Nephron (organoid): ENCODE measurements around the gene RUSF1.

Experiments
- H3K27ac Mint-ChIP-seq, 3 experiments: 2 replicates each; pipeline ENCODE4 v1.8.0; 2020; ENCODE audit warnings: mixed read lengths in 3 of 3, mild to moderate bottlenecking in 2 of 3, moderate library complexity in 1 of 3
- H3K27me3 Mint-ChIP-seq: 2 replicates; pipeline ENCODE4 v1.8.0; 2021; ENCODE audit warnings: low read depth, mild to moderate bottlenecking, moderate library complexity, mixed read lengths
- H3K36me3 Mint-ChIP-seq: 2 replicates; pipeline ENCODE4 v1.8.0; 2020; ENCODE audit warnings: low read depth, mixed read lengths
- H3K4me1 Mint-ChIP-seq: 2 replicates; pipeline ENCODE4 v1.8.0; 2020; ENCODE audit warnings: mixed read lengths
- H3K4me3 Mint-ChIP-seq, 3 experiments: 2 replicates each; pipeline ENCODE4 v1.8.0; 2020; ENCODE audit warnings: mild to moderate bottlenecking in 3 of 3, mixed read lengths in 3 of 3, moderate library complexity in 2 of 3
- H3K9me3 Mint-ChIP-seq: 2 replicates; pipeline ENCODE4 v1.8.0; 2020; ENCODE audit warnings: mixed read lengths
- CTCF ChIP-seq, 3 experiments: fragments of 200-600 bp; sonication (generic); IDR thresholded peaks; one replicate each; pipeline ENCODE4 v1.5.0; 2021; ENCODE audit warnings: antibody characterized with exemption in 3 of 3; ENCODE audit not compliant: unreplicated experiment in 3 of 3

Gene RUSF1

GRCh38 chr16:31480851-31481536 is 27.2 kb downstream of the RUSF1 start:
- Mint-ChIP-seq H3K36me3 (no peaks in the 10 kb centered on the region), H3K9me3 (no peaks in the 10 kb centered on the region), H3K4me1 (peaks cover 17% of the 10 kb centered on the region), H3K27ac (peak overlapping the region in 2 of 3 experiments; percentile 0 to 5), H3K27me3 (peaks cover 40% of the 10 kb centered on the region), H3K4me3 (no peak overlapping the region)
- no peak for TF ChIP-seq CTCF (IDR thresholded peaks at IDR 0.05; ENCODE audit: unreplicated experiment in 3 of 3)

- peaks cover 6% of the 10 kb centered on the region for H3K36me3 Mint-ChIP-seq
- TF ChIP-seq CTCF (IDR thresholded peaks at IDR 0.05; ENCODE audit: unreplicated experiment in 3 of 3) = no peak
- peaks cover 13% of the 10 kb centered on the region for H3K4me1 Mint-ChIP-seq
- peaks cover 40% of the 10 kb centered on the region for H3K27me3 Mint-ChIP-seq
- H3K4me3 Mint-ChIP-seq = peak overlapping the region in 1 of 3 experiments; percentile 18
- no peaks in the 10 kb centered on the region for H3K9me3 Mint-ChIP-seq
- H3K27ac Mint-ChIP-seq = no peak overlapping the region
Observed at GRCh38 chr16:31479751-31480150, 28.4 kb downstream of the RUSF1 start.

GRCh38 chr16:31478956-31479355 is 29.2 kb downstream of the RUSF1 start:
- H3K4me3 Mint-ChIP-seq = peak overlapping the region in 1 of 3 experiments; percentile 31
- H3K27me3 Mint-ChIP-seq = peaks cover 42% of the 10 kb centered on the region
- no peaks in the 10 kb centered on the region for H3K9me3 Mint-ChIP-seq
- H3K36me3 Mint-ChIP-seq = peaks cover 14% of the 10 kb centered on the region
- peak overlapping the region in 1 of 3 experiments; percentile 20 for H3K27ac Mint-ChIP-seq
- peaks cover 13% of the 10 kb centered on the region for H3K4me1 Mint-ChIP-seq
- no peak for TF ChIP-seq CTCF (IDR thresholded peaks at IDR 0.05; ENCODE audit: unreplicated experiment in 3 of 3)

GRCh38 chr16:31477220-31478216 is 30.7 kb downstream of the RUSF1 start:
- Mint-ChIP-seq H3K27me3 (peaks cover 48% of the 10 kb centered on the region), H3K27ac (peak overlapping the region; percentile 27 to 90 (median 43)), H3K36me3 (peaks cover 24% of the 10 kb centered on the region), H3K9me3 (no peaks in the 10 kb centered on the region), H3K4me3 (peak overlapping the region; percentile 54 to 77 (median 77)), H3K4me1 (peaks cover 23% of the 10 kb centered on the region)
- peak; percentile 19 to 33 (median 32) for TF ChIP-seq CTCF (IDR thresholded peaks at IDR 0.05; ENCODE audit: unreplicated experiment in 3 of 3)

GRCh38 chr16:31476303-31477219 is 31.6 kb downstream of the RUSF1 start:
- peaks cover 41% of the 10 kb centered on the region for H3K27me3 Mint-ChIP-seq
- H3K9me3 Mint-ChIP-seq = no peaks in the 10 kb centered on the region
- TF ChIP-seq CTCF (IDR thresholded peaks at IDR 0.05; ENCODE audit: unreplicated experiment in 3 of 3) = no peak
- H3K27ac Mint-ChIP-seq = peak overlapping the region; percentile 29 to 90 (median 39)
- peak overlapping the region; percentile 35 to 77 (median 77) for H3K4me3 Mint-ChIP-seq
- peaks cover 24% of the 10 kb centered on the region for H3K36me3 Mint-ChIP-seq
- peaks cover 26% of the 10 kb centered on the region for H3K4me1 Mint-ChIP-seq
